BLaER1 (cell line): Measurements from ENCODE around the gene ELP2.

ENCODE experiments used
- H3K27ac ChIP-seq: shearing (Covaris generic); formaldehyde crosslinking; 2 replicates; pipeline ENCODE4 v1.8.1; 2022
- H3K27me3 ChIP-seq: shearing (Covaris generic); formaldehyde crosslinking; 2 replicates; pipeline ENCODE4 v1.8.1; 2022
- H3K36me3 ChIP-seq: shearing (Covaris generic); formaldehyde crosslinking; 2 replicates; pipeline ENCODE4 v1.8.1; 2022
- H3K4me1 ChIP-seq: shearing (Covaris generic); formaldehyde crosslinking; 2 replicates; pipeline ENCODE4 v1.8.1; 2022
- H3K4me2 ChIP-seq: shearing (Covaris generic); formaldehyde crosslinking; 2 replicates; pipeline ENCODE4 v1.8.1; 2022
- H3K4me3 ChIP-seq: shearing (Covaris generic); formaldehyde crosslinking; 2 replicates; pipeline ENCODE4 v1.8.1; 2022
- H3K9ac ChIP-seq: shearing (Covaris generic); formaldehyde crosslinking; 2 replicates; pipeline ENCODE4 v1.8.1; 2022
- H3K9me3 ChIP-seq: shearing (Covaris generic); formaldehyde crosslinking; 2 replicates; pipeline ENCODE4 v1.8.1; 2022
- H4K20me1 ChIP-seq: shearing (Covaris generic); formaldehyde crosslinking; 2 replicates; pipeline ENCODE4 v1.8.1; 2022
- Cebpa-rat ChIP-seq: shearing (Covaris generic); IDR thresholded peaks from 2 replicates; pipeline ENCODE4 v1.8.1; 2022

Gene ELP2

GRCh38 chr18:36131692-36132483 lies 2.2 kb downstream of the ELP2 start:
- no peak for TF ChIP-seq Cebpa-rat
- Histone ChIP-seq H3K9ac (no peak overlapping the region), H4K20me1 (peaks cover 82% of the 10 kb centered on the region), H3K36me3 (peaks cover 36% of the 10 kb centered on the region), H3K9me3 (no peaks in the 10 kb centered on the region), H3K4me2 (peak overlapping the region; percentile 88), H3K27ac (no peak overlapping the region), H3K4me3 (peak overlapping the region; percentile 91; the same call in 1 of the 2 replicates), H3K27me3 (no peaks in the 10 kb centered on the region), H3K4me1 (peaks cover 38% of the 10 kb centered on the region)

GRCh38 chr18:36132756-36133155 lies 3.1 kb downstream of the ELP2 start:
- no peaks in the 10 kb centered on the region for H3K9me3 ChIP-seq
- no peak for TF ChIP-seq Cebpa-rat
- no peak overlapping the region for H3K9ac ChIP-seq
- peaks cover 82% of the 10 kb centered on the region for H4K20me1 ChIP-seq
- H3K4me3 ChIP-seq, result no peak overlapping the region
- peaks cover 42% of the 10 kb centered on the region for H3K36me3 ChIP-seq
- no peak overlapping the region for H3K27ac ChIP-seq
- no peaks in the 10 kb centered on the region for H3K27me3 ChIP-seq
- H3K4me2 ChIP-seq, result peak overlapping the region; percentile 88
- H3K4me1 ChIP-seq, result peaks cover 30% of the 10 kb centered on the region

GRCh38 chr18:36135264-36135663 lies 5.6 kb downstream of the ELP2 start:
- no peak for TF ChIP-seq Cebpa-rat
- H3K27me3 ChIP-seq, result no peaks in the 10 kb centered on the region
- H3K4me3 ChIP-seq, result no peak overlapping the region
- no peak overlapping the region for H3K4me2 ChIP-seq
- no peaks in the 10 kb centered on the region for H3K9me3 ChIP-seq
- no peak overlapping the region for H3K9ac ChIP-seq
- no peak overlapping the region for H3K27ac ChIP-seq
- peaks cover 67% of the 10 kb centered on the region for H3K36me3 ChIP-seq
- peaks cover 24% of the 10 kb centered on the region for H3K4me1 ChIP-seq
- H4K20me1 ChIP-seq, result peaks cover 98% of the 10 kb centered on the region

GRCh38 chr18:36139245-36139644 lies 9.5 kb downstream of the ELP2 start:
- H3K9ac ChIP-seq, result no peak overlapping the region
- H3K4me1 ChIP-seq, result no peaks in the 10 kb centered on the region
- H3K9me3 ChIP-seq, result no peaks in the 10 kb centered on the region
- H3K4me2 ChIP-seq, result no peak overlapping the region
- peaks cover 62% of the 10 kb centered on the region for H4K20me1 ChIP-seq
- no peak overlapping the region for H3K4me3 ChIP-seq
- no peak overlapping the region for H3K27ac ChIP-seq
- TF ChIP-seq Cebpa-rat, result no peak
- no peaks in the 10 kb centered on the region for H3K27me3 ChIP-seq
- peaks cover 90% of the 10 kb centered on the region for H3K36me3 ChIP-seq

GRCh38 chr18:36141576-36141975 lies 11.9 kb downstream of the ELP2 start:
- no peaks in the 10 kb centered on the region for H3K9me3 ChIP-seq
- H4K20me1 ChIP-seq, result peaks cover 38% of the 10 kb centered on the region
- no peak overlapping the region for H3K4me3 ChIP-seq
- no peaks in the 10 kb centered on the region for H3K27me3 ChIP-seq
- no peak overlapping the region for H3K27ac ChIP-seq
- H3K9ac ChIP-seq, result no peak overlapping the region
- H3K36me3 ChIP-seq, result peaks cover 97% of the 10 kb centered on the region
- TF ChIP-seq Cebpa-rat, result no peak
- H3K4me1 ChIP-seq, result no peaks in the 10 kb centered on the region
- no peak overlapping the region for H3K4me2 ChIP-seq

- H3K36me3 ChIP-seq, result peaks cover 97% of the 10 kb centered on the region
- H3K4me1 ChIP-seq, result no peaks in the 10 kb centered on the region
- H4K20me1 ChIP-seq, result peaks cover 27% of the 10 kb centered on the region
- H3K9me3 ChIP-seq, result no peaks in the 10 kb centered on the region
- H3K27me3 ChIP-seq, result no peaks in the 10 kb centered on the region
- TF ChIP-seq Cebpa-rat, result no peak
- no peak overlapping the region for H3K4me2 ChIP-seq
- H3K4me3 ChIP-seq, result no peak overlapping the region
- no peak overlapping the region for H3K9ac ChIP-seq
- no peak overlapping the region for H3K27ac ChIP-seq
These were observed 13.1 kb downstream of the ELP2 start for GRCh38 chr18:36142751-36143150.

GRCh38 chr18:36143391-36143790 lies 13.7 kb downstream of the ELP2 start:
- Histone ChIP-seq H3K9me3 (no peaks in the 10 kb centered on the region), H3K4me2 (no peak overlapping the region), H3K36me3 (peaks cover 97% of the 10 kb centered on the region), H4K20me1 (peaks cover 20% of the 10 kb centered on the region), H3K4me1 (no peaks in the 10 kb centered on the region), H3K27me3 (no peaks in the 10 kb centered on the region), H3K9ac (no peak overlapping the region), H3K4me3 (no peak overlapping the region), H3K27ac (no peak overlapping the region)
- no peak for TF ChIP-seq Cebpa-rat

GRCh38 chr18:36149514-36150289 lies 20.0 kb downstream of the ELP2 start:
- TF ChIP-seq Cebpa-rat, result no peak
- Histone ChIP-seq H3K27me3 (no peaks in the 10 kb centered on the region), H3K36me3 (peaks cover 100% of the 10 kb centered on the region), H3K27ac (no peak overlapping the region), H4K20me1 (peaks cover 21% of the 10 kb centered on the region; the same call in 1 of the 2 replicates), H3K9ac (no peak overlapping the region), H3K4me3 (no peak overlapping the region), H3K9me3 (no peaks in the 10 kb centered on the region), H3K4me1 (peaks cover 9% of the 10 kb centered on the region; the same call in 1 of the 2 replicates), H3K4me2 (0 out of 2 replicates have a peak overlapping the region, but pooled peaks have one; percentile 11)

GRCh38 chr18:36152781-36153180 lies 23.1 kb downstream of the ELP2 start:
- Histone ChIP-seq H3K36me3 (peaks cover 100% of the 10 kb centered on the region), H3K9me3 (no peaks in the 10 kb centered on the region), H3K27ac (no peak overlapping the region), H3K4me2 (no peak overlapping the region), H3K4me3 (no peak overlapping the region), H3K4me1 (peaks cover 9% of the 10 kb centered on the region; the same call in 1 of the 2 replicates), H3K27me3 (no peaks in the 10 kb centered on the region), H3K9ac (no peak overlapping the region), H4K20me1 (peaks cover 27% of the 10 kb centered on the region)
- no peak for TF ChIP-seq Cebpa-rat

GRCh38 chr18:36153203-36153602 lies 23.5 kb downstream of the ELP2 start:
- H3K4me1 ChIP-seq, result peaks cover 9% of the 10 kb centered on the region; the same call in 1 of the 2 replicates
- peaks cover 32% of the 10 kb centered on the region for H4K20me1 ChIP-seq
- peaks cover 100% of the 10 kb centered on the region for H3K36me3 ChIP-seq
- no peak overlapping the region for H3K9ac ChIP-seq
- H3K4me2 ChIP-seq, result no peak overlapping the region
- H3K27me3 ChIP-seq, result no peaks in the 10 kb centered on the region
- TF ChIP-seq Cebpa-rat, result no peak
- H3K9me3 ChIP-seq, result no peaks in the 10 kb centered on the region
- H3K4me3 ChIP-seq, result no peak overlapping the region
- H3K27ac ChIP-seq, result no peak overlapping the region
